GM18861 (cell line): Measurements from ENCODE around the gene MIA2.
"Not testable (repeated sequence)": the region's sequence is repeated elsewhere in the genome, so short reads cannot be mapped to it uniquely, and the experiment has no call there.

Source experiments
- ATAC-seq: cut with Tn5 transposase; IDR thresholded peaks from one replicate; pipeline ENCODE4 v1.9.1; 2021; ENCODE audit not compliant: unreplicated experiment

Gene MIA2

DNA sequence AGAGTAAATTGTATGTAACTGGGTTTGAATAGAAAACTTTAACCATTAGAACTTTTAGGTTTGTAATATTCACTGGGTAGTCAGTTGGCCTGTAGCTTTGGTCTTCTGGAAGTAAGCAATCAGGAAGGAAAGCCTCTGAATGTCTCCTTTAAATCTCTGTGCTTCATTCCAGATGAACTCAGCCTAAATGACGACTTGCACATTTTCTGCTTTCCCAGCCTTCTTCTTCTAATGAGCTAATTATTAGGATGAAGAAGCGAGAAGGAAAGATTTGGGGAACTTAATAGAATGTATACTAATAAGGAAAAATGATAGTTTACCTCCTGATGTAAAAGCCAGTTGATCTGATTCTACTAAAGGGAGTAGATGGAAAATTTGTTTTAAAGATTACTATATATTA, 90.4 kb downstream of the MIA2 start:
- no peak for ATAC-seq

DNA sequence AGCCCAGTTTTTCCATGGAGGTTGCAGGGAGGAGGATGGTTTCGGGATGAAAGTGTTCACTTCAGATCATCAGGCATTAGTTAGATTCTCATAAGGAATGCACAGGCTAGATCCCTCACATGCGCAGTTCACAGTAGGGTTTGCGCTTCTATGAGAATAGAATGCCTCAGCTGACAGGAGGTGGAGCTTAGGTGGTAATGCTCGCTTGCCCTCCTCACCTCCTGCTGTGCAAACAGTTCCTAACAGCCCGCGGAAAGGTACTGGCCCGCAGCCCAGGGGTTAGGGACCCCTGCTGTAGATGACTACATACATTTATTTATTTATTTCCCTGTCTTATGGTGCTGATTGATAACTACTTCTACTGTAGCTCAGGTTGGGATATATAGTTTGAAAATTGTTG, 105.3 kb downstream of the MIA2 start:
- ATAC-seq = no peak

GRCh38 chr14:39341126-39341525, 107.4 kb downstream of the MIA2 start:
- ATAC-seq = not testable (repeated sequence)

- no peak for ATAC-seq
These were observed 109.1 kb downstream of the MIA2 start for GRCh38 chr14:39342768-39343167.

GRCh38 chr14:39343614-39344013, 109.9 kb downstream of the MIA2 start:
- ATAC-seq = no peak

GRCh38 chr14:39350866-39351265, 117.2 kb downstream of the MIA2 start:
- no peak for ATAC-seq

DNA sequence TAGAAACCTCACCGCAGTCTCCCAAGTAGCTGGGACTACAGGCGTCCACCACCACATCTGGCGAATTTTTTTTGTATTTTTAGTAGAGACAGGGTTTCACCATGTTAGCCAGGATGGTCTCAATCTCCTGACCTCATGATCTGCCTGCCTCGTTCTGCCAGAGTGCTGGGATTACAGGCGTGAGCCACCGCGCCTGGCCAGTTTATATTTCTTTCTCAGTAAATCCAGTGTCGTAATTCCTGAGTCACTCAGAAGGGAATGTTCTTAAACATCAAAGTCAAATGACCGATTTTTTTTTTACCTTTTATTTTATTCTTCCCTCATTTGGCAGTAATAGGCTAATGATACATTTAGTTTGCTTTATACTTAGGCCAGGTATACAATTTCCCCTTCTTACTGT, 118.0 kb downstream of the MIA2 start:
- ATAC-seq = no peak

DNA sequence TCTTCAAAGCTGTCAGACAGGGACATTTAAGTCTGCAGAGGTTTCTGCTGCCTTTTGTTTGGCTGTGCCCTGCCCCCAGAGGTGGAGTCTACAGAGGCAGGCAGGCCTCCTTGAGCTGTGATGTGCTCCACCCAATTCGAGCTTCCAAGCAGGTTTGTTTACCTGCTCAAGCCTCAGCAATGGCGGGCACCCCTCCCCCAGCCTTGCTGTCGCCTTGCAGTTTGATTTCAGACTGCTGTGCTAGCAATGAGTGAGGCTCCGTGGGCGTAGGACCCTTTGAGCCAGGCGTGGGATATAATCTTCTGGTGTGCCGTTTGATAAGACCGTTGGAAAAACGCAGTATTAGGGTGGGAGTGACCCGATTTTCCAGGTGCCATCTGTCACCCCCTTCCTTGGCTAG, 125.4 kb downstream of the MIA2 start:
- not testable (repeated sequence) for ATAC-seq

- no peak for ATAC-seq
These were observed 126.6 kb downstream of the MIA2 start for GRCh38 chr14:39360316-39360715.

GRCh38 chr14:39361556-39361955, 127.8 kb downstream of the MIA2 start:
- not testable (repeated sequence) for ATAC-seq

- ATAC-seq = no peak
These were observed 130.8 kb downstream of the MIA2 start for GRCh38 chr14:39364509-39364908.

- no peak for ATAC-seq
These were observed 131.6 kb downstream of the MIA2 start for GRCh38 chr14:39365354-39365753.

GRCh38 chr14:39366460-39367386, 133.0 kb downstream of the MIA2 start:
- ATAC-seq = no peak

DNA sequence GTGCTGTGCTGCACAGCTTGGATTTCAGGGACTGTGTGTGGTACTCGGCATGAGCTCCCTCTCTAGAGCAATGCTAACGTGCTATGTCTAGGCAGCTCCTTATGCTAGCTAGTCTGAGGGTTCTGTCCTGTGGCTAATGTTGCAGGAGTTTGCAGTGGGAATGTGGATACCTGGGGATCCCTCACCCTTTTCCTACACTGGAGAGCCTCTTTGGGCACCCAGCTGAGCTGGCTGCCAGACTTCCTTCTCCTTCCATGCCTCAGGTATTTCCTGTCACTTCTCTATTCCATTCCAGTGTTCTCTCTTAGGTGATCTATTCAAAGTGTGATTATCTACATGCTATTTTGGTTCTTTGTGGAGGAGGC, 133.7 kb downstream of the MIA2 start:
- no peak for ATAC-seq

GRCh38 chr14:39368261-39368959, 134.7 kb downstream of the MIA2 start:
- no peak for ATAC-seq

- ATAC-seq = no peak
These were observed 135.3 kb downstream of the MIA2 start for GRCh38 chr14:39369029-39369428.

DNA sequence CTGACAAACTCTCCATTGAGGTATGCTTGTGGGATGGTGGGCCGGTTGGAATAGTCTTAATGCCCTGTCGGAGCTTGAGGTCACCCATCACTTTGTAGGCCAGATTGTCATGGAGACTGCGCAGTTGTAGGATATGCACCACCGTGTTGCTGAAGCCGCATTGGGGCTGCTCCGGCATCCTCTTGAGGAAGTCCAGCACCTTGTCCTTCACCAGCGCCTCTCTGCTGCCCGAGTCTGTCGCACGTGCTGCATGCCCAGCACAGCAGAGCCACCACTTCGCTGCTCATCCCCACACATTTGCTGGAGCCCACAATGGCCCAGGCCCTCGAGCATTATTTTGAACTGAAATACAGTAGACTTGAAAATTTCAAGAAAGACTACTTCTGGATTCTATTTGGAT, 136.7 kb downstream of the MIA2 start:
- ATAC-seq = no peak

- ATAC-seq = no peak
These were observed 138.9 kb downstream of the MIA2 start for GRCh38 chr14:39372656-39373055.

GRCh38 chr14:39374851-39375250, 141.1 kb downstream of the MIA2 start:
- no peak for ATAC-seq

DNA sequence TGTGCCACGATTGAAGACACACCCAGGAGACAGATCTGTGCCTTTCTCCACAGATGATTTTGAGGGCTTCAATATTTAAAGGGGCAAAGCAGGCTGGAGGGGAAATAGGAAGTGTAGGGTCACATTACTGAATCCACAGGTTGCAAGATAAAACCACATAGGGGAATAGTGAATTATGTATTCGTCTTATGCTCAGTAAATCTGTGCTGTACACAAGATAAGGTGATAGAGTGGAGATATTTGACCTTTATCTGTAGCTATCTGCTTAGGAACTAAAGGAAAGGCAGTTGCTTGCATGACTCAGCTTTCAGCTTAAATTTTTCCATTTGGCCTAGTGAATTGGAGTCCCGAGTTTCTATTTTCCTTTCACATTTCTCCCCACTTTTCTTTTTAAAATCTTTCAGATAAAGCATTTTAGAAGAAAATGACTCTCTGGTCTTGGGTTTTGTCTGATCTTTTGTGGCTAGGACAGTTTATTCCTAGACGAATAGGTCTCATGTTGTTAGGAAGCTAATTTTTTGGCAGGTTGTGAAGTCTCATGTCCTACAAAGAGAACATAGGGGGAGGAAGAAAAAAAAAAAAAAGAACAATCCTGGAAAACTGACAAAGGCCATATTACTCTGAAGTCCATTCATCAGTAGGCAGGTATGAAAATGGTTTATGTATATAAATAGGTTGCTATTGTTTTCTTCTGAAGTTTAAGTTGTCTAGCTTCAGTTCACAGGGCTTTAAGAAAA, 143.1 kb downstream of the MIA2 start:
- no peak for ATAC-seq

GRCh38 chr14:39381366-39381765, 147.7 kb downstream of the MIA2 start:
- no peak for ATAC-seq

DNA sequence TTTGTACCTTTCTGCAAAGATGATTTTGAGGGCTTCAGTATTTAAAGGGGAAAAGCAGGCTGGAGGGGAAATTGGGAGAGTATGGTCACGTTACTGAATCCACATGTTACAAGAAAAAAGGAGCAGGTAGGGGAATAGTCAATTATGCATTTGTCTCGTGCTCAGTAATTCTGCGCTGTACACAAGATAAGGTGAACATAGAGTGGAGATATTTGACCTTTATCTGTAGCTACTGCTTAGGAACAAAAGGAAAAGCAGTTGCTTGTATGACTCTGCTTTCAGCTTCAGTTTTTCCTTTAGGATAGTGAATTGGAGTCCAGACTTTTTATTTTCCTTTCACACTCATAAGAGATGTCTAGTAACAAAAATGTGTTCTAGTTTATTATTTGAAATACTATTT, 148.7 kb downstream of the MIA2 start:
- ATAC-seq = no peak
